HEK293 (cell line): ENCODE results near the gene VAV3.

Experiments used
- CTCF ChIA-PET: fragments of 350-600 bp; formaldehyde crosslinking; extraction: SDS; loops from one replicate; lab custom pipeline; 2021; ENCODE audit warnings: antibody characterized with exemption; lab: Yijun Ruan, JAX
- POLR2A ChIA-PET: fragments of 300-600 bp; formaldehyde crosslinking; extraction: SDS; loops from one replicate; lab custom pipeline; 2020; ENCODE audit warnings: antibody characterized with exemption, inconsistent platforms; lab: Yijun Ruan, JAX
- H3K27ac ChIP-seq: fragments of 200-500 bp; sonication (Bioruptor generic); 2 replicates; pipeline ENCODE4 v1.5.1; 2014; ENCODE audit warnings: low read depth, low read length, control low read depth, inconsistent platforms; ENCODE audit errors: extremely low read depth
- H3K36me3 ChIP-seq, 2 experiments: fragments of 200-500 bp in 1 of 2; sonication (Bioruptor generic) in 1 of 2; 1 replicate in 1 of 2; 2 replicates in 1 of 2; pipeline ENCODE4 v1.5.1; 2014 to 2017; ENCODE audit warnings: inconsistent platforms in 2 of 2, low read length in 2 of 2; ENCODE audit not compliant: control insufficient read depth in 2 of 2, insufficient read depth in 1 of 2
- H3K4me1 ChIP-seq: fragments of 200-500 bp; sonication (Bioruptor generic); 2 replicates; pipeline ENCODE4 v1.5.1; 2014; ENCODE audit warnings: mild to moderate bottlenecking, low read length, inconsistent platforms; ENCODE audit not compliant: control insufficient read depth, insufficient read depth
- H3K4me3 ChIP-seq: 2 replicates; pipeline ENCODE4 v1.5.1; 2011; ENCODE audit warnings: low read depth, mild to moderate bottlenecking, control low read depth, low read length, moderate library complexity
- H3K9me3 ChIP-seq: fragments of 200-500 bp; sonication (Bioruptor generic); 2 replicates; pipeline ENCODE4 v1.5.1; 2014; ENCODE audit warnings: low read depth, low read length, inconsistent platforms; ENCODE audit not compliant: control insufficient read depth, insufficient read depth
- BCL11B ChIP-seq: fragments of 450-650 bp; formaldehyde crosslinking; IDR thresholded peaks from 2 replicates; pipeline ENCODE4 v1.5.1; 2016; ENCODE audit warnings: low read depth, missing biosample characterization, missing genetic modification characterization
- GFI1B ChIP-seq: fragments of 450-650 bp; formaldehyde crosslinking; IDR thresholded peaks from 2 replicates; pipeline ENCODE4 v1.5.1; 2016; ENCODE audit warnings: missing biosample characterization, missing genetic modification characterization
- HOXD13 ChIP-seq: sonication (generic); formaldehyde crosslinking; IDR thresholded peaks from 2 replicates; pipeline ENCODE4 v1.8.0; 2022; ENCODE audit warnings: missing genetic modification reagents, borderline replicate concordance
- KLF1 ChIP-seq: fragments of 450-650 bp; formaldehyde crosslinking; IDR thresholded peaks from 2 replicates; pipeline ENCODE4 v1.5.1; 2016; ENCODE audit warnings: missing biosample characterization, missing genetic modification characterization
- YY2 ChIP-seq: fragments of 450-650 bp; formaldehyde crosslinking; IDR thresholded peaks from 2 replicates; pipeline ENCODE4 v1.5.1; 2016; ENCODE audit warnings: missing biosample characterization, missing genetic modification characterization
- ZBTB26 ChIP-seq: fragments of 450-650 bp; formaldehyde crosslinking; optimal IDR thresholded peaks from 2 replicates; pipeline ENCODE3; 2016; ENCODE audit warnings: missing biosample characterization, mild to moderate bottlenecking, missing genetic modification characterization
- ZBTB8A ChIP-seq: fragments of 450-650 bp; formaldehyde crosslinking; IDR thresholded peaks from 2 replicates; pipeline ENCODE4 v1.5.1; 2016; ENCODE audit warnings: missing biosample characterization, missing genetic modification characterization
- ZFP3 ChIP-seq: fragments of 450-650 bp; formaldehyde crosslinking; IDR thresholded peaks from 2 replicates; pipeline ENCODE4 v1.5.1; 2016; ENCODE audit warnings: low read depth, missing biosample characterization, missing genetic modification characterization
- ZNF112 ChIP-seq: fragments of 450-650 bp; formaldehyde crosslinking; IDR thresholded peaks from 2 replicates; pipeline ENCODE4 v1.5.0; 2017; ENCODE audit warnings: missing biosample characterization, missing genetic modification characterization
- ZNF157 ChIP-seq: fragments of 450-650 bp; formaldehyde crosslinking; IDR thresholded peaks from 2 replicates; pipeline ENCODE4 v1.5.1; 2016; ENCODE audit warnings: missing biosample characterization, missing genetic modification characterization
- ZNF174 ChIP-seq: fragments of 450-650 bp; formaldehyde crosslinking; IDR thresholded peaks from 2 replicates; pipeline ENCODE4 v1.5.0; 2017; ENCODE audit warnings: missing biosample characterization, mild to moderate bottlenecking, missing genetic modification characterization
- ZNF24 ChIP-seq: fragments of 450-650 bp; formaldehyde crosslinking; IDR thresholded peaks from 2 replicates; pipeline ENCODE4 v1.5.1; 2016; ENCODE audit warnings: missing biosample characterization, missing genetic modification characterization
- ZNF366 ChIP-seq: fragments of 450-650 bp; formaldehyde crosslinking; conservative IDR thresholded peaks from 2 replicates; pipeline ENCODE4 v1.5.1; 2016; ENCODE audit warnings: missing biosample characterization, missing genetic modification characterization
- ZNF433 ChIP-seq: fragments of 450-650 bp; formaldehyde crosslinking; IDR thresholded peaks from 2 replicates; pipeline ENCODE4 v1.5.1; 2016; ENCODE audit warnings: missing biosample characterization, missing genetic modification characterization, low read depth
- ZNF555 ChIP-seq: fragments of 450-650 bp; formaldehyde crosslinking; conservative IDR thresholded peaks from 2 replicates; pipeline ENCODE4 v1.5.1; 2017; ENCODE audit warnings: missing biosample characterization, mild to moderate bottlenecking, missing genetic modification characterization, inconsistent platforms
- ZNF639 ChIP-seq: fragments of 450-650 bp; formaldehyde crosslinking; IDR thresholded peaks from 2 replicates; pipeline ENCODE4 v1.5.1; 2016; ENCODE audit warnings: missing biosample characterization, missing genetic modification characterization
- ZNF677 ChIP-seq: fragments of 450-650 bp; IDR thresholded peaks from 2 replicates; pipeline ENCODE4 v1.5.0; 2018; ENCODE audit warnings: missing biosample characterization, mild to moderate bottlenecking, missing genetic modification characterization, moderate library complexity
- ZNF785 ChIP-seq: fragments of 450-650 bp; formaldehyde crosslinking; IDR thresholded peaks from 2 replicates; pipeline ENCODE4 v1.5.1; 2016; ENCODE audit warnings: missing biosample characterization, missing genetic modification characterization
- TF ChIP-seq, protein P1 (sequence below): fragments of 450-650 bp; IDR thresholded peaks from 2 replicates; pipeline ENCODE4 v1.5.1; 2018; ENCODE audit warnings: missing biosample characterization, mild to moderate bottlenecking, missing genetic modification characterization

VAV3 gene

DNA sequence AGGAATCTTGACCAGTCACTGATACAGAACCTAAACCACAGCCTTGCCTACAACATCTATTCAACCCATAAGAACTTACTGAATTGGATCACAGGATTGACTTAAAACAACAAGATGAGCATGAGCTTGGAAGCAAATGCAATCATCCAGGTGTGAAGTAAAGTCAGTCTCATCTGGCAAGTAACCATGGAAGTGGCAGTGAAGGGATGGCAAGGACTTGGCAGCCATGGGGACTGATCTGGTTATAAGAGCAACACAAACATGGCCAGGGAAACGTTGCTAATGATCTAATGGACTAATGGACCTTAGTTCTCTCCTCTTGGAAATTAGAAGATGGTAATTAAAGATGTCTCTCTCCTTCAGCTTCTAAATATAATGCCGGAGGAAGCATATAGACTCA lies 133.1 kb downstream of the VAV3 start (continued):
- TF ChIP-seq ZNF433 (tag by site-specific recombination), result no peak
- TF ChIP-seq GFI1B (tag by site-specific recombination), result no peak
- TF ChIP-seq ZNF366 (tag by site-specific recombination), result no peak
- no peak for TF ChIP-seq ZNF24 (tag by site-specific recombination)
- TF ChIP-seq ZNF112 (tag by site-specific recombination), result no peak
- no peak for TF ChIP-seq ZBTB8A
- TF ChIP-seq ZBTB26, result no peak

GRCh38 chr1:107830526-107830925 lies 134.5 kb downstream of the VAV3 start:
- H3K27ac ChIP-seq, result no peak overlapping the region
- H3K4me1 ChIP-seq, result no peaks in the 10 kb centered on the region
- CTCF ChIA-PET, result no interaction called here
- POLR2A ChIA-PET, result no interaction called here
- no peak overlapping the region for H3K4me3 ChIP-seq
- no peaks in the 10 kb centered on the region for H3K36me3 ChIP-seq
- TF ChIP-seq YY2 (tag by site-specific recombination) (no peak), ZNF555 (tag by site-specific recombination) (no peak), ZNF677 (tag by site-specific recombination) (no peak), BCL11B (tag by site-specific recombination) (no peak)
- H3K9me3 ChIP-seq, result no peaks in the 10 kb centered on the region

- H3K27ac ChIP-seq, result no peak overlapping the region
- POLR2A ChIA-PET, result no interaction called here
- H3K36me3 ChIP-seq, result no peaks in the 10 kb centered on the region
- TF ChIP-seq ZNF174 (tag by site-specific recombination) (no peak), KLF1 (tag by site-specific recombination) (no peak), ZNF157 (tag by site-specific recombination) (no peak), ZNF639 (tag by site-specific recombination) (no peak), ZFP3 (tag by site-specific recombination) (no peak), HOXD13 (CRISPR knock-in tag) (no peak), ZNF785 (tag by site-specific recombination) (no peak)
- TF ChIP-seq, protein P1, sequence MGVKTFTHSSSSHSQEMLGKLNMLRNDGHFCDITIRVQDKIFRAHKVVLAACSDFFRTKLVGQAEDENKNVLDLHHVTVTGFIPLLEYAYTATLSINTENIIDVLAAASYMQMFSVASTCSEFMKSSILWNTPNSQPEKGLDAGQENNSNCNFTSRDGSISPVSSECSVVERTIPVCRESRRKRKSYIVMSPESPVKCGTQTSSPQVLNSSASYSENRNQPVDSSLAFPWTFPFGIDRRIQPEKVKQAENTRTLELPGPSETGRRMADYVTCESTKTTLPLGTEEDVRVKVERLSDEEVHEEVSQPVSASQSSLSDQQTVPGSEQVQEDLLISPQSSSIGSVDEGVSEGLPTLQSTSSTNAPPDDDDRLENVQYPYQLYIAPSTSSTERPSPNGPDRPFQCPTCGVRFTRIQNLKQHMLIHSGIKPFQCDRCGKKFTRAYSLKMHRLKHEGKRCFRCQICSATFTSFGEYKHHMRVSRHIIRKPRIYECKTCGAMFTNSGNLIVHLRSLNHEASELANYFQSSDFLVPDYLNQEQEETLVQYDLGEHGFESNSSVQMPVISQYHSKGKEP (tag by site-specific recombination), result no peak
- TF ChIP-seq, all 188 proteins: peak for 0
- no peak overlapping the region for H3K4me3 ChIP-seq
- H3K9me3 ChIP-seq, result no peaks in the 10 kb centered on the region
- CTCF ChIA-PET, result interaction anchor here (0.6 kb wide), 1 partner anchor 103 kb away, joined by 7 read pairs; no protein-coding TSS in a partner anchor
- no peaks in the 10 kb centered on the region for H3K4me1 ChIP-seq
Measured at GRCh38 chr1:107830075-107830474, 134.9 kb downstream of the VAV3 start.
